ENCODE measurements around the gene JCHAIN.
"Not testable (repeated sequence)": the region's sequence is repeated elsewhere in the genome, so short reads cannot be mapped to it uniquely, and the experiment has no call there.

JCHAIN gene

GRCh38 chr4:70666369-70666768, at the start of gene JCHAIN:
Gene JCHAIN (minus strand): TSS chr4:70666508. CDS start chr4:70666490, 18 bp downstream.
- in situ Hi-C loops (cut with MboI; ENCODE audit: low sequenced_read_pairs): no loop called here

- in situ Hi-C loops (cut with MboI; ENCODE audit: low sequenced_read_pairs): no loop called here
Measured at GRCh38 chr4:70715097-70715496, 48.8 kb upstream of the JCHAIN start.

GRCh38 chr4:70714079-70714887, 48.0 kb upstream of the JCHAIN start:
- in situ Hi-C loops (cut with MboI; ENCODE audit: low sequenced_read_pairs): no loop called here

DNA sequence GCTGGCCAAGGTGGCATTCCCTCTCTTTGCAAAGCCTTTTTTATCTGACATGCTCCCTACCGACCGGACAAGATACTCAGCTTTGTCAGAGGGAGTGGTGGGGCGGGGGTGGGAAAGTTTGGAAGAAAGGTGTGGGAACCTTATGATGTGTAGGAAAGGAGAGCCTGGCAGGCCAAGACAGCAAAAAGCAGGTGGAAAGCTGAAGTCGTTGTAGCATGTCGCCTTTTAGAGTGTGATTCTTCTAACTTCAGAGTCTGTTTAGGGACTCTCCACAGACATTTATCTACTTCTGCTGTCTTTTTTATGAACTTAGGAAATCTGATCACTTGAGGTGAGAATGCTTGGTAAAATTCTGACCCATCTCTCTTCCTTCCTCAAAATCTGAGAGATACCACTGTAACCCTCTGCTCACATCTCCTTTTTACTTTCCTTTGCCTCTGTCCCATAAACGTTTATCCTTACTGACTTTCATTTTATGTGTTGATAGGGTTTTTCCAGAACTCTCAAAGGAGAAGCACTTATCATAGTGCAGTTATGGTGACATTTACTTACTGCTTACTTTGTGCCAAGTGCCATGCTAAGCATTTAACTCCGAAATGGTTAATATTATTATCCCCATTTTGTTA, 47.3 kb upstream of the JCHAIN start:
- in situ Hi-C loops (cut with MboI; ENCODE audit: low sequenced_read_pairs): no loop called here

- in situ Hi-C loops (cut with MboI; ENCODE audit: low sequenced_read_pairs): no loop called here
Measured at GRCh38 chr4:70712604-70713452, 46.5 kb upstream of the JCHAIN start.

- in situ Hi-C loops (cut with MboI; ENCODE audit: low sequenced_read_pairs): no loop called here
Measured at GRCh38 chr4:70712150-70712549, 45.8 kb upstream of the JCHAIN start.

GRCh38 chr4:70711599-70711998, 45.3 kb upstream of the JCHAIN start:
- in situ Hi-C loops (cut with MboI; ENCODE audit: low sequenced_read_pairs): no loop called here

DNA sequence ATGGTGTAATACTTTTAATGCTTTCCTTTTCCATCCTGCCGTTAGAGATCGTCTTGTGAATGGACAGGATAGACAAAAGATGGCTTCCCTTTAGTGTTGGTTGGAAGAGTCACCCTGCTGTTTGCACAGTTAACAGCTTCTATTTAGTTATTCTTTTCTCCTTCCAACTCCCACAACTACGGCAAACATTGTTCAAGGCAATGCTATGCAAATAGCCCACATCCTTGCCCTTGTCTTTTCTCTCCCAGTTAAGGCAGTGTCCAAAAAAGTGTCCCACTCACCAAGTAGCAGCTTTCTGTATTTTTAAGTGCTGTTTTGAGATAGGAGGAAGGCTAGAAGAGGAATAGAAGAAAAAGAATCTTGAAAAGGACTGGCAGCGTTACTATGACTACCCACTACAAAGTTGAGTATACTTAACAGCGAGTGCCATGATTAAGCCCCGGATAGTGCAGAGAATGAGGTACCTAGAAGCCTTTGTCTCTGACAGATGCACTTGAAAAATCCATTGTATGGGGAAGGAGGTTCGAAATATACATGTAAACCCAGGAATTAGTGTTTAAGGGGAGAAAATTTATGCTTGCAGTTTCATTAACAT, 43.4 kb upstream of the JCHAIN start:
- in situ Hi-C loops (cut with MboI; ENCODE audit: low sequenced_read_pairs): no loop called here

- in situ Hi-C loops (cut with MboI; ENCODE audit: low sequenced_read_pairs): no loop called here
Measured at GRCh38 chr4:70706516-70706915, 40.2 kb upstream of the JCHAIN start.

DNA sequence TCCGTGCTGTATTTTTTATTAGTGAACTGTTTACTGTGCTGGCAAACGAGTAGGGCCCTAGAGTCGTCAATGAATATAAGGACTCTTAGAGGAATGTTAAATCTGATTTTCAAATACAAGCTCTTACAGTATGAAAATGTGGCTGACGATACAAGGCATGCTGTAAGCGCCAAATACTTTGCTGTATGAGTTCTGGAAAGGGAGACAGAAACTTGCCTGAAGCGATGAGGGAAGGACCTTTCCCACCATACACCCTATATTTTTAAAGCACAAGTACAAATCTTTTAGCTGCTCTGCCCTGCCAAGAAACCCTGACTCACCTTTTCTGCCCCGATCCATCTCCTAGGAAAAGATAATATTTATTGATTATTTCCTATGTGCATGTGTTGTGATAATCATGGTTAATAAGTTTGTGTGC, 39.7 kb upstream of the JCHAIN start:
- in situ Hi-C loops (cut with MboI; ENCODE audit: low sequenced_read_pairs): no loop called here

- in situ Hi-C loops (cut with MboI; ENCODE audit: low sequenced_read_pairs): no loop called here
Measured at GRCh38 chr4:70705183-70706043, 39.1 kb upstream of the JCHAIN start.

DNA sequence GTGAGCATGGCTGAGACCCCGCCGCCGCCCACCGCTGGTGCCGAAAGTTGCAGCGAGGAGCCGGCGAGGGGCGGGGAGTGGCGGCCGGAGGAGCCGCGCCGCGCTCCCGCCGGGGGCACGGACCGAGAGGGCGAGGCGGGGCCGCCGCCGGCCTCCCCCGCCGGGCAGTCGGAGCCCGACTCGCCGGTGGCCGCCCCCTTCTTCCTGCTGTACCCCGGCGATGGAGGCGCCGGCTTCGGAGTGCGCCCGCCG, 38.5 kb upstream of the JCHAIN start:
- in situ Hi-C loops (cut with MboI; ENCODE audit: low sequenced_read_pairs): no loop called here

DNA sequence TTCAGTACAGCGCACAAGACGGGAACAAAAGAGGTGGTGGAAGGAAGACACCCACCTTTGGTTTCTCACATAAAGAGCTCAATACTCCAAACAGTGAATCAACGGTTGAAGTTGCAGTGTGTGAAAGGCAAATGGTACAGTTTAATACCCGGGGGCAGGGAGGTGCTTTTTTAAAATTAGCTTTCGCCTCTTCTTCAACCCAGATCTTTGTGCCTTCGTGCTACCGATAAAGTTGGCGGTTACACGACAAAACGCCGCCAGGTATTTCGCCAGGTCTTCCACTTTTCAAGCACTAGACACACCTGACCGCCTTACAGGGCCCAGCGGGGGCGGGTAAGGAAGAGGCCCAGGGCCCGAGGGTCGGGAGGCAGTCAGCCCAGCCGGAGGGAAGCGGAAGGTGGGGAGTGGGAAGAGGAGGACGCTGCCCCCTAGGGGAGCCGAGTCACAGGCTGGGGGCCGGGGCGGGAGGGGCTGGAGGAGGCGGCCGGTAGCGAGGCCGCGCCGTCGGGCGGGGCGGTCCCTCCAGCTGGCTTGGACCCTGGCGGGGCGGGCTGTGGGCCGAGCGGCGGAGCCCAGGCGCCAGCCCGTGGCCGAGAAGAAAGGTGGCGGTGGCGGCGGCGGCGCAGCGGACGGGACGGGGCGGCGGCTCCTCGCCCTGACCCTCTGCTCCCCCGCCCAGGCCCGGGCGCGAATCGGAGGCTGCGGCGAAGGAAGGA, 38.1 kb upstream of the JCHAIN start:
- in situ Hi-C loops (cut with MboI; ENCODE audit: low sequenced_read_pairs): no loop called here

DNA sequence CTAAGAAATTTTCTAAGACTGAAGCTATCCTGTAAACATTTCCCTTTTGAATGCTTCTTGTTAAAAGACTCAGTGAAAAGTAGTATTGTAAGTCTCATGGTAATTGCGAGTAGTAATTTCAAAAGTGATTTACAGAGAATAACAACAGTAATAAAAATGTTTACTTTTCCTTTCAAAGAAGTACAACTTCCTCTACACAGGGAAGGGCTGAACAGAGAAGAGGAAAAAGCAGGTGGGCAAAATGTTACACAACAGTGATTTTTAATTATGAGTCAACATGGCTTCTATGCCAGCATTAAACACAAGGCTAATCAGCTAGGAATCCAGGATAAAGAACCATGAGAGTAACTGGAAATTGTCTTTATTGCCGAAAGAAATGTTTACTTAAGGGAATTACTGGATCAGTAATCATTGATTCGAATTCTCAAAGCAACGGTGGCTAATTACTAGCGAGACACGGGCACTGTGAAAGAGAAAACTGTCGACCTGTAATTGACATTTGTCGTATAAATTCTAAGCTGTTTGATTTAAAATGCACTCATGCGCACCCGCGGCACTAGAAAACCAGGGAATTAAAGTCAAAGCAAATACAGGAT, 37.4 kb upstream of the JCHAIN start:
- in situ Hi-C loops (cut with MboI; ENCODE audit: low sequenced_read_pairs): no loop called here

DNA sequence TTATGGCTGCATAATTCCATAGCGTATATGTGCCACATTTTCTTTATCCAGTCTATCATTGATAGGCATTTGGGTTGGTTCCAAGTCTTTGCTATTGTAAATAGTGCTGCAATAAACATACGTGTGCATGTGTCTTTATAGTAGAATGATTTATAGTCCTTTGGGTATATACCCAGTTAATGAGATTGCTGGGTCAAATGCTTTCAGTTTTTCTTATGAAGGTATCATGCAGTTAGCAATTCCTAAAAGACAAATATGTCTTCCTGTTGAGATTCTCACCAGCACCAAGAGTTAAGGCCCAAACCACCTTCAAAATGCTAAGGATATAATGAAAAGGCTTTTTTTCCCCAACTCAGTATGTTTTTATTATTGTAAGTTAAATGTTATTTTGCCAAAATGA, 36.3 kb upstream of the JCHAIN start:
- in situ Hi-C loops (cut with MboI; ENCODE audit: low sequenced_read_pairs): not testable (repeated sequence)

DNA sequence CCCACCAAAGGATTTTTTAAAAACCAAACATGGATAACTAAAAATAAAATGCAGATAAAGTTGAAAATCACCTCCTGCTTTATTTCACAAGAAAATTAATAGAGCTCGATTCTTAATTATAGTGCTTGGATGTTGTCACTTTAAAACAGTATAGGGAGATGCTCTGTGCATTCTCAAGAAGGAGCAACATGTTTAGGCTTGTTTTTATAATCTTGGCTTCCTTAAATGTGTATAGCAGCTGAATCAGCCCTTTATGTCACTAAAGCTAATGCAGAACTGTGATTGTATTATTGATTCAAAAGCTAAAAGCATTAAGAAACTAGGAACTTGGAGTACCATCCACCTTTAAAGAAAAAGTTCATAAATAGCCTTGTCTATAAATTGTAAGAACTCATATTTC, 35.0 kb upstream of the JCHAIN start:
- in situ Hi-C loops (cut with MboI; ENCODE audit: low sequenced_read_pairs): no loop called here

DNA sequence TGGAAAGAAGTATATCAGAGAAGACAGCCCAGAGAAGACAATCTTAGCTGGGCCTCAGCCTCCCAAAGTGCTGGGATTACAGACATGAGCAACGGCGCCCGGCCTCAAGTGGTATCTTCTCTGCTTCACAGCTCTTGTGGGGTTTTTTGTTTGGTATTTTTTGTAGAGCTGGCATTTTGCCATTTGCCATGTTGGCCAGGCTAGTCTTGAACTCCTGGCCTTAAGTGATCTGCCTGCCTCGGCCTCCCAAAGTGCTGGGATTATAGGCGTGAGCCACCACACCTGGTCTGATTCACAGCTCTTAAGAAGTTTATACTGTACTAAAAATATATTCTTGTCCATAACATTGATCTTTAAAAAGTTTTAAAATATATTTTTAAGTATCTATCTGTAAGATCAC, 34.4 kb upstream of the JCHAIN start:
- in situ Hi-C loops (cut with MboI; ENCODE audit: low sequenced_read_pairs): no loop called here

- in situ Hi-C loops (cut with MboI; ENCODE audit: low sequenced_read_pairs): not testable (repeated sequence)
Measured at GRCh38 chr4:70698435-70698834, 32.1 kb upstream of the JCHAIN start.

- in situ Hi-C loops (cut with MboI; ENCODE audit: low sequenced_read_pairs): not testable (repeated sequence)
Measured at GRCh38 chr4:70694633-70695032, 28.3 kb upstream of the JCHAIN start.

DNA sequence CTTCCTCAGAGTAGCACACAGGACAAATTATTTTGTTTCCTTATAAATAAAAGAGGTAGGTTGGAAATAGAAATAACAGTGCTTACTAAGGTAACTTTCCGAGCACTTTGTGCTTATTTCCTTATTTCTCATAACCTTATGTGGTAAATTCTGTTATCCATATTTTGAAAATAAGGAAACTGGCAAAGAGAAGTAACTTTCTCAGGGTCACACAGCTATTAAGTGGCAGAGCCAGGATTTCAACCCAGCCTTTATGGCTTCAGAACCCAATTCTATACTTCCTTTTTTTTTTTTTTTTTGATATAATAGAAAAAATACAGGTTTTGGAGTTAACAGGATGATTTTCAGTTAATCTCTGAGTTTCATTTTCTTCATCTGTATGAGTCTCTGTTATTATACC, 25.4 kb upstream of the JCHAIN start:
- in situ Hi-C loops (cut with MboI; ENCODE audit: low sequenced_read_pairs): no loop called here
